HG03439 (cell line): ENCODE results near the gene RCAN2.

ENCODE experiments used
- ATAC-seq: cut with Tn5 transposase; IDR thresholded peaks from one replicate; pipeline ENCODE4 v1.9.1; 2021; ENCODE audit warnings: mild to moderate bottlenecking, moderate library complexity; ENCODE audit not compliant: unreplicated experiment

Gene RCAN2

GRCh38 chr6:46262928-46263706 is 228.1 kb downstream of the RCAN2 start:
- ATAC-seq, result no peak

DNA sequence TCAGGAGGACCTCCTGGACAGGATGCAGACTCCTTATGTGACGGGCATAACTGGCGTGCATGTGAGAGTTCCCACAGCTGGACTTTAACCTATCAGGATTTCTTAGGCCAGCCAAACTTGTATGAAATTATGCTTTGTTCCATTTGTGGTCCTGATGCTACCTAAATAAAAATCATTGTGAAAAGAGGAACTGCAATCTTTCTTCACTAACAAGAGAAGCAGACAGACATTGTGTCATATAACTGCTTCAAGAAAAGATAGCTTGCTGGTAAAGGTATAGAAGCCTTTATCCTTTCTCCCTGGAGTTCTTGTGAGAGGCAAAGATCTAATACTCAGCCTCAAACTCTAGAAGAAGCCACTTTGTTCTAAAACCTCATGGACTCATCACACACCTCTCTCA is 233.0 kb downstream of the RCAN2 start:
- no peak for ATAC-seq

DNA sequence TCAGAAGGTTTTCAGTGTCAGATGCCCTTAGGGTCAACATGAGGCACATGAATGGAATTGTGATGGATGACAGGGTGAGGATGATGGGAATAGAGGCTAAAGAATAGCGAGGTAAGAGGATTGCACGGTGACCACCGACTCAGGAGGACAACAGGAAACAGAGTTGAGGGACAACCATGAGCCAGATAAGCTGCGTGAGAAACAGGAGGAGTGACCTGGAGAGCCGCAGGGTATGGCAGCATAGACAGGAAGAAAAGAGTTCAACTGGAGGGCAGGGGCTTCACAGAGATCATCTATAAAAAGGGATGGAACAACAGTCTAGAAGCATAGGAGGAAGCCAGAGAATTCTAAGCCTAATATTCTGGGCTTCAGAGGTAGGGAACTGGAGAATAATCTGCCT is 235.7 kb downstream of the RCAN2 start:
- no peak for ATAC-seq

DNA sequence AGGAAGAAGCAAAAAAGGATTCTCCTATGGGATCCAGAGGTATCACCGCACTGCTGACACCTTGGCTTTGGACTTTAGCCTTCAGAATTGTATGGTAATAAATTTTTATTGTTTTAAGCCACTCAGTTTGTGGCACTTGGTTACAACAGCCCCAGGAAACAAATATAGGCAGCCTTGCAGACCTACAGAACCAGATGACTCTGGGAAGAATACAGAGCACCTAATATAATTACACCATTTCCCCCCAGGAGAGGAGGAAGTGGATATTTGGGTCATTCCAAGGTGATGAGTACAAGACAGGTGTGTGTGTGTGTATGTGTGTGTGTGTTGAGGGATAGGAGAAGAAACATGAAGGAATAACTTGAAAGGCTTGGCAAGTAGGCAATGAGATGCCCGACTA is 236.3 kb downstream of the RCAN2 start:
- ATAC-seq, result no peak

- no peak for ATAC-seq
Observed at GRCh38 chr6:46254331-46254730, 236.9 kb downstream of the RCAN2 start.

DNA sequence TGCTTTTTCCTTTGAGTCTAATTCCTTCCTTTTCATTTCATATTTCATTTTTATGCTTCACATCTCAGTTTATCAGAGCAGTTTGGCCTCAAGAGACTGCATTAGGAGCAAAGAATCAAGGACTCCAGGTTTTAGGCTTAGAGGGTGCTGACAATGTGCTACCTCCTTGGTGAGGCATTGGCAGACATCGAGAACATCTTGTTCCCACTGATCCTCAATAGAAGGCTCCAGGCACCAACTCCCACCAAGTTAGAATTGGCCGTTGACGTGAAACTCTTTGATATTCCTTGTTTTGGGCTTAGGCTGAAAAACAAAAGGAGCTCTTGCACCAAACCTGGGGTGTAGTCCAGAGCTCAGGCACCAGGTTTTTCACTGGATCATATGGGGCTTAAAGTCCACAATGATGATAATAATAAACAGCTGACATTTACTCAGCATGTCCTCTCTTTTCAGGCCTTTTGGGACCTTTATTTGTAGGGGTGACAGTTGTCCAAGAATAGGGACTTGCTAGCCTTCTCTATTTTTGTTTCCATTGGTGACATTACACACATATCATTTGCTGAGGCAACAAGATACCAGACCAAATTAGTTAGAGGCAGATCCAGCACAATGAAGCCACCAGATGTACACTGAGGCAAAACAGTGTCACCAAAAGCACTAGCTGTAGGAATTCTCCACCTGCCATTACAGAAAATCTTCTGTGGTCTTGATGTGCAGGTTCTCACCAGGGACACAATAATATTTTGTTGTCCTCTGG is 239.5 kb downstream of the RCAN2 start:
- ATAC-seq, result no peak

DNA sequence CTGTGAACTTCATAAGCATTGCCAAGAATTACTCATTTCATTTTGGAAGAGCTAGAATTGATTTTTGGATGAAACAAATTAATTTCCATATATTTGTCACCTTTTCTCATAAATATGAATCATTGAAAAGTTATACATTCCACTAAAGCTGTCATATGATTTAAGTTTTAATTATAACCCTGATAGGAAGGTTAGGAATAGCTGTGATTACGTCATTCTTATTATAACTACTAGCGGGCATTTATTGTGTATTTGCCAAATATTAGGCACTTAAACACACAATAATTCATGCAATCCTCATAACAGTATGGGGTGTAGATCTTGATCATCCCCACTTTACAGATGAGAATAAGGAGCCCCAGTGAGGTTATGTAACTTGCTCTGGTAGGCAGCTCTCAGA is 243.1 kb downstream of the RCAN2 start:
- no peak for ATAC-seq

DNA sequence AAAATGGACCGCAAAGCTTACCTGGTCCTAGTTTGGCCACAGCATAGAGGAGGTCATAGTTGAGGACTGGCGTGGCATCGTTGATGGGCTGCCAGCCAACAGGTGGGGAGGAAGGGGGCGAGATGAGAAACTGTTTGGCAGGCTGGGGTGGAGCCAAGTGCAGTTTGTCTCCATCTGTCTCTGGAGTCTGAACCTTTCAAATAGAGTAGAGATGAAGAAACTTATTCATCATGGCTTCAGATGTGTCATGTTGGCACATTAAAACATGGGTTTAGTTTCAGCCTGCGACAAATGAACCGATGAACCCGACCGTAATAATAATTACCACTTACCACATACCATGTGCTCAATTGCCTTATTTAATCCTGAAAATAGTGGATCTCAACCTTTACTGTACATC is 244.5 kb downstream of the RCAN2 start:
- no peak for ATAC-seq

DNA sequence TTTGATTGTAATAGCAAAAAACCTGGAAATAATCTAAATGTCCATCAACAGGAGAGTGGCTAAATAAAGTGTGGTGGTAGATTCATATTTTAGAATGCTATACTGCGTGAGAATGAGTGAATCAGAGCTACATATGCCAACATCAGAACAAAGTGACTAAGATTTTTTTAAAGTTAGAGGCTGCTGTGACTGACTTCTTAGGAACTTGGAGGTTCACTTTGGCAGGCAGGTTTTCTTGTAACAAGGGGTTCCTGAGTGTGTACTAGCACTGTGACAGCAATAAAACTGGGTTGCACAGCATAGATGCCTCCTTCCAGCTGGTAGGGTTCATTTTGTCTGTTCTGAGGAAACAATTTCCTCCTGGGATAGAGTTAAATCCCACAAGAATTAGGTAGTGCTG is 245.2 kb downstream of the RCAN2 start:
- no peak for ATAC-seq

- no peak for ATAC-seq
Observed at GRCh38 chr6:46244670-46245069, 246.6 kb downstream of the RCAN2 start.

GRCh38 chr6:46243754-46244153 is 247.5 kb downstream of the RCAN2 start:
- no peak for ATAC-seq

GRCh38 chr6:46242921-46243320 is 248.3 kb downstream of the RCAN2 start:
- ATAC-seq, result no peak

DNA sequence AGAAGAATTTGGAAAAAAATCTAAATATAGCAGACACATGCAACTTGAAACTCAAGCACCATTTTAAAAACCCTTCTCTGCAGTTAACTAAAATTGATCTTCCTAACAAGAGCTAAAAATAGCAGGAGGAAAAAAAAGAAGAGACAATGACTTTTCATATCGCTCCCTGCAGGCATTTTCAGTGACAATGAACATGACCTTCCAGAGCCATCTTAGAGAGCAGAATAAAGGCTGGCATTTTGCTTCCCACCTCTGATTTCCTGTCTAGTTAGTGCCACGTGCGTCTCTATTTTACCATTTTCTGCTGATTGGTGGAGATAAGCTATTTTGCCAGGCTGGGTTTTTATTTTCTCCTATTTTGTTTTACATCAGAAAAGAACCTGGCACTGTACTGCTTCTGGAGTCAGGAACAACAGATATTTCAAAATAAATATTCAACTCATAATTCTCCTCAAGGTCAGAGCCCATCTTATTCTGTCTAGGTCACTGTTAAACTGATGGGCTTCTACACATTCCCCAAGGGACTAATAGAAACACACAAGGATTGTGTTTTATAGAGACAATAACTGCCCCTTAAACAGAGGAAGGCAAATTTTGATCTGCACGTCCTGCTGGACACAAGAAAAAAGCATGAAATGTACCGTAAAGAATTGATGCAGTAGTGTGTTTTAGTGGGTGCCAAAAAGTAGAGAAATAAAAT is 250.2 kb downstream of the RCAN2 start:
- ATAC-seq, result no peak

- no peak for ATAC-seq
Observed at GRCh38 chr6:46236752-46237151, 254.5 kb downstream of the RCAN2 start.

GRCh38 chr6:46235242-46235641 is 256.0 kb downstream of the RCAN2 start:
- no peak for ATAC-seq

- ATAC-seq, result no peak
Observed at GRCh38 chr6:46234700-46235099, 256.5 kb downstream of the RCAN2 start.

DNA sequence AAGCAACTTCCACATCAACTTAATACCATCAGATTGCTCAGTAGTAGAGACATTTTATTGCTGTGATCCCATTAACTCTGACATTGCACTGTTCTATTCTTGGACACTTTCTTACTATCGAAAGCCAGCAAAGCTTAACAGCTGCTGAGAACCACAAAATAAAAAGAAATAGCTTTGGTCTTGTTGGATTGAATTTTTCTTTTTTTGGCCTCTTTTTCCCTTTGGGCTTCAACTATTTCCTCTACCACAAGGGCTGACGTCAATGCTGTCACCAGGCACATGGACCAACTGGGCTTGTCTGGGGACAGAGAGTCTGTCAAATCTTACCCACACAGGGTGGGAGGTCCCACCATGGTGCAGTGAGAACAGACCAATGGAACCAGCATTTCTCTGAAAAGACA is 257.1 kb downstream of the RCAN2 start:
- no peak for ATAC-seq

GRCh38 chr6:46233129-46233528 is 258.1 kb downstream of the RCAN2 start:
- no peak for ATAC-seq

DNA sequence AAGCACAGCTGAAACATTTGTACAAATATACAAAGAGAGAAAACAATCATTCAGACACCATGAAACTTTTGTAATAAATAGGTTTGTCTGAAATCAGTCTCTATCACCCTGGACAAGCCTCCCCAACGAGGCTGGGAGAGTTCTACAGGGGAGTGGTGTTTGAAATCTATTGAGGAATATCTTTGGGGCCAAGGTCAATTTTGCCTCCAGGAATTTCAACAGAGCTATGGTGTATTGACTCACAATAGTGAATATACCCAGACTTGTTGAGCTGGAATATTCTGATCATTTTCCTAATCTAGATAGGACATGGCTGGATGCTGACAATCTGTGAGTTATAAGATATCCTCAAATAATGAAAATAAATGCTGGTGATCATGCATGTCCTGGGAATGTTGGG is 269.0 kb downstream of the RCAN2 start:
- ATAC-seq, result no peak

DNA sequence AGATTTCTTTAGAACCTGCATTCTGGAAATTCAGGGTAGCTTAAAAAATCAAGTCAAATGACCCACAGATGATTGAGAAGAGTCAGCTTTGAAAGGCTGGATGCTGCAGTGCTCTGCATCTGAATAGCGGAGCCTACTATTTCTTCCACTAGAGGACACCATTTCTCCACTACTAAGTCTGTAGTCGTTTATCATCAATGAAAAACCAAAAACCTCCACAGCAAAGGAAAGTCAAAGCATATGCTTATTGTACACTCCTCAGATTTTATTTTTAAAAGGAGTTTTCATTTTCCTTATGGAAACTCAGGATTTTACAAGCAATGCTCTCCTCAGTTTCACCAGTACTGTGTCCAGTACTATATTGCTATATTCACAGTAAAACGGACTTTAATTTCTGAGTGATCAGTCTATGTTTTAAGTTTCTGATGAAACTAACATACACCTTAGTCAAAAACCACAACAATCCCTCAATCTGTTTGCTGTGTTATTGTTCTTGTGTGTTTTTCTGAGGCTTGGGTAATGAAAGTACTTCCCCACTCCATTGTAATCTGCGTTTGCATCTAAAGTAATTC is 269.9 kb downstream of the RCAN2 start:
- ATAC-seq, result peak; percentile 71
